ENCODE results near the gene GLTPD2.

DNA sequence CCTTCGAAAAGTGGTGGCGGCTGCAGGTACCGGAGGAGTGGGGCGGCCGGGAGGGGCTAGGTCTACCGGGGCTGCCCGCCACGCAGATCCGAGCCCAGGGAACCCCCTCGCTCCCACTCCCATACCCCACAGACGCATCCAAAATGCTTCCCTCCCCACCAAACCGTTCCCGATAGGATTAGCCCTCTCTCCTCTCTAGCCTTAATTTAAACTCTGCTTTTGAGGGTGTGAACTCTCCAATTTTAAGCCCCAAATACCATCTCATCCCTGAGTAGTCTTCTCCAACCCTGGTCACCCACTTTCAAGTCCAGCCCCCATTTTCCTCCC, 48.8 kb upstream of the GLTPD2 start:
- TF ChIP-seq CTCF (IDR thresholded peaks at IDR 0.05 in 2 of 3, conservative IDR thresholded peaks at IDR 0.05 in 1 of 3; ENCODE audit: borderline replicate concordance in 1 of 3, insufficient read depth in 1 of 3, low read depth in 2 of 3, low read length in 2 of 3), result no peak
- no peak for TF ChIP-seq RAD21 (IDR thresholded peaks at IDR 0.05; ENCODE audit: low read depth)
- no peak for TF ChIP-seq POLR2A (IDR thresholded peaks at IDR 0.05; ENCODE audit: borderline replicate concordance, extremely low read depth, insufficient read depth, insufficient read length)
- TF ChIP-seq POLR2AphosphoS5 (IDR thresholded peaks at IDR 0.05; ENCODE audit: low read depth, low read length), result no peak
- TF ChIP-seq ZFX (IDR thresholded peaks at IDR 0.05), result no peak
- no peak for TF ChIP-seq YY1 (IDR thresholded peaks at IDR 0.05; ENCODE audit: extremely low read depth, insufficient replicate concordance, low read depth, low read length)
- TF ChIP-seq TCF7L2 (IDR thresholded peaks at IDR 0.05; ENCODE audit: borderline replicate concordance, extremely low read depth, insufficient read depth, insufficient read length), result no peak
- TF ChIP-seq, protein P1, sequence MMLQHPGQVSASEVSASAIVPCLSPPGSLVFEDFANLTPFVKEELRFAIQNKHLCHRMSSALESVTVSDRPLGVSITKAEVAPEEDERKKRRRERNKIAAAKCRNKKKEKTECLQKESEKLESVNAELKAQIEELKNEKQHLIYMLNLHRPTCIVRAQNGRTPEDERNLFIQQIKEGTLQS (IDR thresholded peaks at IDR 0.05), result no peak
- TF ChIP-seq EZH2 (IDR thresholded peaks at IDR 0.05), result no peak
- no peak for TF ChIP-seq SIN3A (IDR thresholded peaks at IDR 0.05; ENCODE audit: low read depth)
- no peak for TF ChIP-seq JUND (IDR thresholded peaks at IDR 0.05)
- no peak; the same call in 1 of the 2 replicates for TF ChIP-seq MAX (IDR thresholded peaks at IDR 0.05)
- TF ChIP-seq EGR1 (IDR thresholded peaks at IDR 0.05; ENCODE audit: low read depth), result no peak

Data from HCT116 (cell line).